HFF-Myc (cell line): ENCODE measurements around the gene MYOZ1.

ENCODE experiments used
- DNase-seq: peaks from one replicate; pipeline ENCODE4 v3.0.0-alpha.2; 2011; ENCODE audit warnings: low read depth; ENCODE audit errors: extremely low read depth
- H3K4me3 ChIP-seq: replicated peaks from 2 replicates; pipeline ENCODE4 v1.5.1; 2011; ENCODE audit warnings: low read depth, mild to moderate bottlenecking, control low read depth, low read length
- TF ChIP-seq, protein P1 (sequence below): IDR thresholded peaks from 2 replicates; pipeline ENCODE4 v1.5.1; 2012; ENCODE audit warnings: mild to moderate bottlenecking, low read depth, low read length, control low read depth; ENCODE audit errors: missing control alignments

The MYOZ1 gene

DNA sequence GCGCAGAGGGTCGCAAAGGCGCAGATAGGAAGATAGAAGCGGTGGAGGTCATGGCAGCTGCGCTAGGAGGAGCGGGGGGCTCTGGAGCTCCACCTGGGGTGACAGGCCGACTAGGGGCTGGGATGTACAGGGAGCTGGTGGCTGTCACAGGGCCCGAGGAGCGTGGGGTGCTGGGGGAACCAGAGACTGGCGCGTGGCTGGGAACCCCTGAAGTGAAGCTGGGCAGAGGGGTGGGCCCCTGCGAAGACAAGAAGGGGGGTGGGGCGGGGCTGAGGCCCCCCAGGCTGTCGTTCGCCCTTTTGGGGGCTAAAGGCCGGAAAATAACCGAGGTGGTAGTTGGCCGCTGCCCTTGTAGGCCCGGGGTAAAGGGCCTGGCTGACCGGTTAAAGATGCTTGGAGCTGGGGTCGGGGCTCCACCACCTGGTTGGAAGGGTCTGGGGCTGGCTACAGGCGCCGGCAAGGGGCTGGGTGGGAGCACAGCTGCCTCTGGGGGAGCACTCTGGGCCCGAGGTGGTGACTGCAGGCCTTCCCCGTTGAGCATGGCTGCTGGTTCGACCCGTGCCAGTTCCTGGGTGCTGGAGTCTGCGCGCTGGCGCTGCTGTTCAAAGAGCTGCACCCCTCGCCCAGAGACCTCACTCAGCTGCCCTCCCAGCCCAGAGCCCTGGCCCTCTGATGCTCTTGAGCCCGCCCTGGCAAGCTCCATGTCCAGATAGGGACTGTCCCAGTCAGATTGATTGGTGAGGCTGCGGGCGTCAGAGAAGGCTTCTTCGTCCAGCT is 6.8 kb upstream of the MYOZ1 start:
- TF ChIP-seq, protein P1, sequence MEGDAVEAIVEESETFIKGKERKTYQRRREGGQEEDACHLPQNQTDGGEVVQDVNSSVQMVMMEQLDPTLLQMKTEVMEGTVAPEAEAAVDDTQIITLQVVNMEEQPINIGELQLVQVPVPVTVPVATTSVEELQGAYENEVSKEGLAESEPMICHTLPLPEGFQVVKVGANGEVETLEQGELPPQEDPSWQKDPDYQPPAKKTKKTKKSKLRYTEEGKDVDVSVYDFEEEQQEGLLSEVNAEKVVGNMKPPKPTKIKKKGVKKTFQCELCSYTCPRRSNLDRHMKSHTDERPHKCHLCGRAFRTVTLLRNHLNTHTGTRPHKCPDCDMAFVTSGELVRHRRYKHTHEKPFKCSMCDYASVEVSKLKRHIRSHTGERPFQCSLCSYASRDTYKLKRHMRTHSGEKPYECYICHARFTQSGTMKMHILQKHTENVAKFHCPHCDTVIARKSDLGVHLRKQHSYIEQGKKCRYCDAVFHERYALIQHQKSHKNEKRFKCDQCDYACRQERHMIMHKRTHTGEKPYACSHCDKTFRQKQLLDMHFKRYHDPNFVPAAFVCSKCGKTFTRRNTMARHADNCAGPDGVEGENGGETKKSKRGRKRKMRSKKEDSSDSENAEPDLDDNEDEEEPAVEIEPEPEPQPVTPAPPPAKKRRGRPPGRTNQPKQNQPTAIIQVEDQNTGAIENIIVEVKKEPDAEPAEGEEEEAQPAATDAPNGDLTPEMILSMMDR, result no peak
- no peak for DNase-seq
- H3K4me3 ChIP-seq, result peak overlapping the region; percentile 49

DNA sequence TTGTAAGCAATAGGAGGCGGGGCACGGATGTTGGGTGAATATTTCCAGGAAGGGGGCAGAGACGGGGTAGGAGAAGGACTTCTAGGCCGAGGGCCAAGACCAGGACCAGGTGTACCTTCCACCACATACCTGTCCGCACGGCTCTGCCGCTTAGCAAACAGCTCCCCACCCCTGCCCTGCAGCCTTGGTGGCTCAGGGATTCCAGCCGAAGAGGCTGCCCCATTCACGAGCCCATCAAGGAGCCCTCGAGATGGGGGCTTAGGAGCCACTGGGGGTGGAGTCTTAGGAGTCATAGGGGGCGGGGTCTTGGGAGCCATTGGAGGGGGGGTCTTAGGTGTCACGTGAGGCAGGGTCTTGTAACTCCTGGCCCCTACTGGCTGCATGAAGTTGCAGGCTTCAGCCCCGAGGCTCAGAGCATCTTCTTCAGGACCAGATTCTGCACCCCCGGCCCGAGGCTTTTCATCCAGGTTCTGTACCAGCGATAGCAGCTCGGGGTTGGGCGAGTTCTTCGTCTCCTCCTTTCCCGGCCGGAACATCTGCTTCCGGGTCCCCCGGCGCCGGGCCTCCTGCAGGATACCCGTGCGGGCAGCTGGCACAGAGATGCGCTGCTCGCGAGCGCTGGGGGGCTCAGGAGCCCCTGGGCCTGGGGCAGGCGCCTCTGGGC is 6.1 kb upstream of the MYOZ1 start:
- peak overlapping the region; percentile 49 for H3K4me3 ChIP-seq
- TF ChIP-seq, protein P1, result no peak
- no peak for DNase-seq

DNA sequence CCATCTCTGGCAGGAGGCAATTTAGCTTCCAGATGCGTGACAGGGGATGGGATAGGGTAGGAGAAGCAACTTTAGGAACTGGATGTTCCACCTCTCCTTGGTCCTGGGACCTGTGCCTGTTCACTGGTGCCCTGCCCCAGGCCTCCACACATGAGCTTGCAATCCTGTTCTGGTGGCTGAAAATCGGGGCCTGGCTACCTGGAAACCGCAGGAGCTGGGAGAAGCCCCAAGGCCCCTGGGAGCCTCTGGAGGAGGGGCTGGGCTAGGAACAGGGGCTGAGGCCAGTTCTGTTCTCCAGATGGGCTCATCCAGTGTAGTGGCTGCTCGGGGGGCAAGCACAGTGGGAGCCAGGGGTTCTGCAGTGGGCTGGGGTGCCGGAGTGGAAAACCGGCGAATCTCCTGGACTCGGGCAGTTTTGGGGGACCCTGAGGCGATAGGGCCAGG is 5.3 kb upstream of the MYOZ1 start:
- H3K4me3 ChIP-seq, result no peak overlapping the region
- TF ChIP-seq, protein P1, result no peak
- no peak for DNase-seq

DNA sequence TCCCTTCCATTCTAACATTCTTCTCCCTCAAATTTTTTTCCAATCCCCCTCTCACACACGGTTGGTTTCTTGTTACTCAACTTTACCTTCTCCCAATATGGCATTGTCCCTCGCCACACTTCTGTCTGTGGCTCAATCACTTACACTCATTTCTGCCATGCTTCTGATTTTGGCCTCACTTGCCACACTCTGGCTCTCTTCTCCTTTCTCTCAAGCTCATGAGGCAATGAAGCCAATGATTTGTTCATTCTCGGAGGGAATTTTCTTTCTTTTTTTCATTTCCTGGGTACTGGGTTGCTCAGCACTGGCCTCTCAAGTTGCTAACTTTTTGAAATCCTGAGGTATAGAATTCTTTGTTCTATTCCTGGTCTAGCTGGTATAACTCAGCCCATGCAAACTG is 4.0 kb upstream of the MYOZ1 start:
- TF ChIP-seq, protein P1, result no peak
- no peak overlapping the region for H3K4me3 ChIP-seq
- DNase-seq, result no peak

DNA sequence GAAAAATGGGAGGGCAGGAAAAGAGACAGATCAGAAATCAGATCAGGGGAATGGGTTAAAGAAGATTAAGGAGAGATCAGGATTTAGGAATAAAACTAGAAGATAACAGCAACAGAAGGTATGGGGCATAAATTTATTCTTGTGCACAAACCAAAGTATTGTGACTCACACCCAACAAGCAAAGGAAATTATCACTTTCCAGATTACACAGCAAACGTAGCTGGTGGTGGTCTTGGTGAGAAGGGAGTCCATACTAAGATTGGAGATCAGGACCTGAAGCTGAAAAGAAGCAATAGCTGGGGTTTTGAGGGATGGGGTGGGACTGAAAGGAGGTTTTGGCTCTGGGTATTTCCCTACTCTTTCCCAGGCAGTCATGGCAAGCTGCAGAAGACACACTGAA is 3.5 kb upstream of the MYOZ1 start:
- no peak overlapping the region for H3K4me3 ChIP-seq
- TF ChIP-seq, protein P1, result no peak
- no peak for DNase-seq

DNA sequence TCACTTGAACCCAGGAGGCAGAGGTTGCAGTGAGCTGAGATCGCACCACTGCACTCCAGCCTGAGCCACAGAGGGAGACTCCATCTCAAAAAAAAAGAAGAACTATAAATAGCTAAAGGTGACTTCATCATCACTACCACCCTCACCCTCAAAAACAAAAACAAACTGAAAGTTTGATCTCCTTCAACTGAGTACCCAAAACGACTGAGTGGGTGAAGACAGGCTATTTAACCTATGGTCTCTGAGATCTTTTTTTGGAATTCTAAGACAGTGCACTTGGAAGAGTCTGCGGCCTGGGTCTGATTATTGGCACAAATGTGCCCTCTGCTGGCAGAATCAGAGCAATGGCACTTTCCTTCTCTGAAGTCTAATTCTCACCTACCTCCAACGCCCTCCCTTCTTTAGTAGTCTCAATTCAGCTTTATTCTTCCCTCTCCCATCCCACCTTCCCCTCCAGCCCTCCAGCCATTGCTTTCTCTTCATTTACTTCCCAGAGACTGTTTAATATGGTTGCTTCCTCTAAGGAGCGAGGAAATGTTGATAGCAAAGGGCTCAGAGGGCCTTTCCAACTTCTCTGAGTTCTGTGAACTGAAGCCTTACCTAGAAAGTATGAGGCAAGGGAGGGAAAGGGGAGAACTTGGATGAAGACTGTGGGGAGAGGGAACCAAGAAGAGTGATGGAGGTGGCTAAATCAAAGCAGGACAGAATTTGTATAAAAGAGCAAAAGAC is 2.9 kb upstream of the MYOZ1 start:
- H3K4me3 ChIP-seq, result no peak overlapping the region
- TF ChIP-seq, protein P1, result peak; percentile 74

More for the DNA sequence above, 2.9 kb upstream of the MYOZ1 start:
- no peak for DNase-seq
